A375 (cell line): ENCODE results near the gene TMEM18. TPM values are rescaled to one million over a fixed set of nuclear protein-coding genes. Genes with fewer than 3 reads are reported as not detected.

Source experiments
- total RNA-seq: library from RNA; depleted of rRNA; stranded (reverse); fragments of >200 nt; shearing (Covaris generic); gene quantifications from 2 replicates; pipeline ENCODE4 v1.2.3, GENCODE V29; 2014; rRNA removed

TMEM18 gene
- 43.2 and 44.5 TPM in 2 replicates for total RNA-seq

GRCh38 chr2:677056-677958 lies at the start of gene TMEM18:
TMEM18 (minus strand) TSS chr2:677406; CDS start chr2:677345, 61 bp downstream.

